Heart left ventricle (tissue), 11 donors: ENCODE measurements around the gene C19orf67. TPM values are rescaled to one million over a fixed set of nuclear protein-coding genes. Genes with fewer than 3 reads are reported as not detected.

ENCODE experiments used
- polyA plus RNA-seq, 2 donors: library from polyadenylated mRNA; stranded (reverse); fragments of 200-250 nt; gene quantifications; one replicate each; pipeline ENCODE4 v1.2.3, GENCODE V29; 2013
- total RNA-seq, 9 donors: library from RNA; depleted of rRNA in 2 of 9; stranded (reverse); fragments of >200 nt in 2 of 9; fragmentation: NEBNext Ultra II Directional in 3 of 9; extraction: Animal tissue kit (Norgen Biotek cat#: 25700) in 3 of 9; gene quantifications; one replicate each; pipeline versions ENCODE4 v1.1.0 to v1.2.4, GENCODE V29; 2016 to 2023
- donor health status: ischemic (EF 13 %, LVEDD 7.1; RV severe dilation, severe dysfunction).
- donor health status: healthy with polysubstance abuse.
- donor health status: DM: no; HTN: yes; CAD: no.
- donor health status: DM: no; HTN: no; CAD: no.
- donor health status: ischemic (EF 25% LVEDD 5.7; RV mildly dilated, moderate dysfunction).
- donor health status: healthy.
- donor health status: DM: yes; HTN: yes; CAD: no.
- donor health status: PGD.
- donor health status: nonischemic (EF 23%, LVEDD 6.1; RV moderate dilation, normal function).

C19orf67 gene
- total and polyA plus RNA-seq, 11 donors = not detected

Other genes with a start within 250 kb of the C19orf67 start
- gene NANOS3, start 208.6 kb downstream of the C19orf67 start, total RNA-seq = 1 to 10 TPM in 3 of 9 donors, under 1 TPM in 1, not detected in 5; 0.83 to 1.3 (median 1.1) TPM
- gene NANOS3, start 208.6 kb downstream of the C19orf67 start, polyA plus RNA-seq = 1 to 10 TPM in 1 of 2 donors, under 1 TPM in 1; 0.36 to 1.7 TPM
- 1 to 10 TPM in 1 of 9 donors, under 1 TPM in 6, not detected in 2; 0.23 to 1.2 (median 0.70) TPM for gene BRME1, start 179.7 kb downstream of the C19orf67 start, total RNA-seq
- gene BRME1, start 179.7 kb downstream of the C19orf67 start, polyA plus RNA-seq = 1 to 10 TPM in 1 of 2 donors, under 1 TPM in 1; 0.46 to 1.2 TPM
- 10 to 100 TPM; 14.4 to 36.3 (median 19.2) TPM for gene CC2D1A, start 179.6 kb downstream of the C19orf67 start, total RNA-seq
- gene CC2D1A, start 179.6 kb downstream of the C19orf67 start, polyA plus RNA-seq = 10 to 100 TPM; 19.5 to 29.2 TPM
- 1 to 10 TPM in 5 of 9 donors, under 1 TPM in 3, not detected in 1; 0.36 to 6.3 (median 1.5) TPM for gene PODNL1, start 147.4 kb downstream of the C19orf67 start, total RNA-seq
- gene PODNL1, start 147.4 kb downstream of the C19orf67 start, polyA plus RNA-seq = 1 to 10 TPM; 1.6 to 1.7 TPM
- 10 to 100 TPM in 8 of 9 donors, 1 to 10 TPM in 1; 8.4 to 21.4 (median 17.6) TPM for gene DCAF15, start 133.3 kb downstream of the C19orf67 start, total RNA-seq
- gene DCAF15, start 133.3 kb downstream of the C19orf67 start, polyA plus RNA-seq = 10 to 100 TPM; 24.3 to 25.8 TPM
- gene RFX1, start 79.5 kb downstream of the C19orf67 start, total RNA-seq = 10 to 100 TPM in 5 of 9 donors, 1 to 10 TPM in 4; 6.0 to 15.4 (median 11.6) TPM
- 1 to 10 TPM; 4.0 to 6.2 TPM for gene RFX1, start 79.5 kb downstream of the C19orf67 start, polyA plus RNA-seq
- gene RLN3, start 57.6 kb downstream of the C19orf67 start, total RNA-seq = not detected
- gene RLN3, start 57.6 kb downstream of the C19orf67 start, polyA plus RNA-seq = not detected
- gene IL27RA, start 54.0 kb downstream of the C19orf67 start, total RNA-seq = 1 to 10 TPM; 2.4 to 8.2 (median 4.2) TPM
- 1 to 10 TPM; 3.2 to 5.1 TPM for gene IL27RA, start 54.0 kb downstream of the C19orf67 start, polyA plus RNA-seq
- gene PALM3, start 23.7 kb downstream of the C19orf67 start, total RNA-seq = under 1 TPM in 3 of 9 donors, not detected in 6; 0.14 to 0.60 (median 0.32) TPM
- gene PALM3, start 23.7 kb downstream of the C19orf67 start, polyA plus RNA-seq = under 1 TPM; 0.06 to 0.30 TPM
- 10 to 100 TPM in 1 of 9 donors, 1 to 10 TPM in 8; 3.5 to 28.7 (median 5.7) TPM for gene MISP3, start 13.0 kb downstream of the C19orf67 start, total RNA-seq
- gene MISP3, start 13.0 kb downstream of the C19orf67 start, polyA plus RNA-seq = 10 to 100 TPM in 1 of 2 donors, 1 to 10 TPM in 1; 5.7 to 10.0 TPM
- 10 to 100 TPM; 30.5 to 55.5 (median 38.3) TPM for gene SAMD1, start 5.0 kb upstream of the C19orf67 start, total RNA-seq
- 10 to 100 TPM; 26.7 to 62.6 TPM for gene SAMD1, start 5.0 kb upstream of the C19orf67 start, polyA plus RNA-seq
- 100 to 1,000 TPM; 216 to 554 (median 459) TPM for gene PRKACA, start 32.0 kb upstream of the C19orf67 start, total RNA-seq
- 100 to 1,000 TPM; 234 to 327 TPM for gene PRKACA, start 32.0 kb upstream of the C19orf67 start, polyA plus RNA-seq
- 1 to 10 TPM in 4 of 9 donors, under 1 TPM in 5; 0.42 to 7.0 (median 0.91) TPM for gene ASF1B, start 50.8 kb upstream of the C19orf67 start, total RNA-seq
- gene ASF1B, start 50.8 kb upstream of the C19orf67 start, polyA plus RNA-seq = 1 to 10 TPM in 1 of 2 donors, under 1 TPM in 1; 0.19 to 1.0 TPM
- 10 to 100 TPM; 10.1 to 29.4 (median 14.4) TPM for gene ADGRL1, start 120.4 kb upstream of the C19orf67 start, total RNA-seq
- gene ADGRL1, start 120.4 kb upstream of the C19orf67 start, polyA plus RNA-seq = 10 to 100 TPM; 11.5 to 12.8 TPM